SU-DHL-6 (cell line): Measurements from ENCODE around the gene SOX6.
"Not testable (repeated sequence)": the region's sequence is repeated elsewhere in the genome, so short reads cannot be mapped to it uniquely, and the experiment has no call there.

Experiments used
- H2AFZ ChIP-seq: fragments of 200-600 bp; sonication (generic); 2 replicates; pipeline ENCODE4 v1.6.1; 2014; ENCODE audit warnings: low read depth, mild to moderate bottlenecking, moderate library complexity, mixed read lengths, antibody characterized with exemption, low read length; ENCODE audit not compliant: severe bottlenecking
- H3F3A ChIP-seq: fragments of 200-600 bp; shearing (Covaris generic); 2 replicates; pipeline ENCODE4 v1.6.0; 2016; ENCODE audit warnings: antibody characterized with exemption, mild to moderate bottlenecking; ENCODE audit not compliant: insufficient read depth
- H3K27ac ChIP-seq: fragments of 200-600 bp; sonication (generic); 2 replicates; pipeline ENCODE4 v1.5.1; 2016; ENCODE audit warnings: low read depth, mild to moderate bottlenecking, low read length, moderate library complexity, mixed read lengths
- H3K27me3 ChIP-seq: fragments of 200-600 bp; sonication (generic), shearing (Covaris generic); 2 replicates; pipeline ENCODE4 v1.6.0; 2014; ENCODE audit warnings: mild to moderate bottlenecking, low read length
- H3K36me3 ChIP-seq: fragments of 200-600 bp; sonication (generic); 2 replicates; pipeline ENCODE4 v1.6.1; 2014; ENCODE audit warnings: mild to moderate bottlenecking, low read length, mixed read lengths
- H3K4me2 ChIP-seq: fragments of 300-600, 200-600 bp; shearing (Covaris generic), sonication (generic); 2 replicates; pipeline ENCODE4 v1.6.0; 2014; ENCODE audit warnings: low read length, low read depth, mild to moderate bottlenecking; ENCODE audit not compliant: poor library complexity, severe bottlenecking
- H3K4me3 ChIP-seq: fragments of 200-600 bp; sonication (generic); 2 replicates; pipeline ENCODE4 v1.5.1; 2014; ENCODE audit warnings: antibody characterized with exemption, low read length, mild to moderate bottlenecking, mixed read lengths; ENCODE audit not compliant: insufficient read depth, poor library complexity, severe bottlenecking
- H3K79me2 ChIP-seq: fragments of 200-600 bp; sonication (generic); 2 replicates; pipeline ENCODE4 v1.6.1; 2014; ENCODE audit warnings: mild to moderate bottlenecking, low read length, moderate library complexity; ENCODE audit not compliant: insufficient read depth
- H3K9ac ChIP-seq: fragments of 200-600 bp; sonication (generic); 2 replicates; pipeline ENCODE4 v1.7.0; 2014; ENCODE audit warnings: mild to moderate bottlenecking, low read length
- H3K9me2 ChIP-seq: fragments of 200-600 bp; sonication (generic); replicated peaks from 2 replicates; pipeline ENCODE4 v1.6.1; 2014; ENCODE audit warnings: low read length; ENCODE audit not compliant: insufficient read depth
- H3K9me3 ChIP-seq: fragments of 200-600 bp; sonication (generic); 2 replicates; pipeline ENCODE4 v1.6.1; 2014; ENCODE audit warnings: low read length, mixed read lengths; ENCODE audit not compliant: insufficient read depth
- H4K20me1 ChIP-seq: fragments of 200-600 bp; sonication (generic); 2 replicates; pipeline ENCODE4 v1.6.1; 2014; ENCODE audit warnings: low read depth, mild to moderate bottlenecking, antibody characterized with exemption, low read length, moderate library complexity, mixed read lengths
- CTCF ChIP-seq: fragments of 200-600 bp; sonication (generic); IDR thresholded peaks from one replicate; pipeline ENCODE4 v1.5.1; 2017; ENCODE audit warnings: antibody characterized with exemption, mild to moderate bottlenecking, low read length, moderate library complexity; ENCODE audit not compliant: insufficient read depth, poor library complexity, severe bottlenecking
- EZH2phosphoT487 ChIP-seq: fragments of 200-600 bp; sonication (generic), shearing (Covaris generic); conservative IDR thresholded peaks from 2 replicates; pipeline ENCODE4 v1.6.1; 2018; ENCODE audit warnings: mild to moderate bottlenecking, antibody characterized with exemption, low read length, moderate library complexity, mixed read lengths

The SOX6 gene

DNA sequence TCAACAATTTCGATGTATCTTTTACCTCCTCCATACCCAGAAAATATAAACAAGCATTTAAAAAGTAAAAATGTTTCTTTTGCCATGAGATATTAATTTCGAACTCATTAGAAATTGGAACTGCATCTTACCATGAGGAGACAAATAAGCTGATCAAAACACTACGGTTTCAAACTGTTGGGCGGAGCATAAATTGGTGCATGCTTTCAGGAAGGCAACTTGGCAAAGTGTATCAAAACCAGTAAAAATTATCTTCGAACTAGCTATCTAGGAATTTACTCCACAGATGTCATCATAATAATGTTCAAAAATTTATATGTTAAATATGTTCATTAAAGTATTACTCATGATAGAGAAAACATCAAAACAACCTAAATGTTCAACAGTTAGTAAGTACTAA lies 21.4 kb upstream of the SOX6 start:
- no peak for TF ChIP-seq EZH2phosphoT487
- no peak for TF ChIP-seq CTCF

GRCh38 chr11:16375664-16376063 lies 19.3 kb upstream of the SOX6 start:
- not testable (repeated sequence) for H3K4me3 ChIP-seq, H2AFZ ChIP-seq, H3K36me3 ChIP-seq, H4K20me1 ChIP-seq, H3K9me2 ChIP-seq, H3K79me2 ChIP-seq, H3F3A ChIP-seq, H3K27me3 ChIP-seq, H3K27ac ChIP-seq, H3K9ac ChIP-seq, H3K9me3 ChIP-seq, H3K4me2 ChIP-seq

More for the DNA sequence above, 21.4 kb upstream of the SOX6 start:
- Histone ChIP-seq H3K9ac (no peak overlapping the region), H3F3A (no peaks in the 10 kb centered on the region), H3K36me3 (no peaks in the 10 kb centered on the region), H2AFZ (no peak overlapping the region), H3K4me3 (no peak overlapping the region), H4K20me1 (no peaks in the 10 kb centered on the region; the same call in 1 of the 2 replicates), H3K27ac (no peak overlapping the region), H3K9me2 (no peaks in the 10 kb centered on the region), H3K4me2 (no peak overlapping the region), H3K27me3 (no peaks in the 10 kb centered on the region), H3K9me3 (no peaks in the 10 kb centered on the region), H3K79me2 (no peaks in the 10 kb centered on the region)

DNA sequence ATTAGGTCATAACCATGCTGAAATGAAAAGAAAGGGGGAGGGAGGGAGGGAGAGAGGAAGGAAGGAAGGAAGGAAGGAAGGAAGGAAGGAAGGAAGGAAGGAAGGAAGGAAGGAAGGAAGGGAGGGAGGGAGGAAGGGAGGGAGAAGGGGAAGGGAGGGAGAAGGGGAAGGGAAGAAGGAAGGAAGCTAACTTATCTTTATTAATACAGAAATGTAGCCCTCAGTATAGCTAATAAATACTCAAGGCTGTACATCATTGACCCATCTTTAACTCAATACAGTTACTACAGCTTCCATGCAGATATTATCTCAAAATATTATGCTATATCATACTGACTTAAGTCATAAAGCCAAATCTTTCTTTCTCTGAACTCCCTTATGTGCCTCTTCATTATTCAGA lies 17.4 kb upstream of the SOX6 start:
- no peaks in the 10 kb centered on the region for H3K9me3 ChIP-seq
- H3K36me3 ChIP-seq = no peaks in the 10 kb centered on the region
- no peaks in the 10 kb centered on the region for H3K27me3 ChIP-seq
- H3K79me2 ChIP-seq = no peaks in the 10 kb centered on the region
- H3K4me2 ChIP-seq = no peak overlapping the region
- TF ChIP-seq EZH2phosphoT487 (no peak), CTCF (no peak)
- H3K9ac ChIP-seq = no peak overlapping the region
- H4K20me1 ChIP-seq = no peaks in the 10 kb centered on the region
- H3K27ac ChIP-seq = no peak overlapping the region
- no peak overlapping the region for H2AFZ ChIP-seq
- no peaks in the 10 kb centered on the region for H3K9me2 ChIP-seq
- H3F3A ChIP-seq = no peaks in the 10 kb centered on the region
- no peak overlapping the region for H3K4me3 ChIP-seq

GRCh38 chr11:16372355-16372754 lies 16.0 kb upstream of the SOX6 start:
- H3K4me3 ChIP-seq = no peak overlapping the region
- no peaks in the 10 kb centered on the region for H3K9me2 ChIP-seq
- H3K9me3 ChIP-seq = no peaks in the 10 kb centered on the region
- H4K20me1 ChIP-seq = no peaks in the 10 kb centered on the region
- no peaks in the 10 kb centered on the region for H3K27me3 ChIP-seq
- H3K4me2 ChIP-seq = no peak overlapping the region
- TF ChIP-seq EZH2phosphoT487 = no peak
- TF ChIP-seq CTCF = no peak
- H3F3A ChIP-seq = no peaks in the 10 kb centered on the region
- H2AFZ ChIP-seq = no peak overlapping the region
- no peaks in the 10 kb centered on the region for H3K79me2 ChIP-seq
- H3K9ac ChIP-seq = no peak overlapping the region
- no peak overlapping the region for H3K27ac ChIP-seq
- H3K36me3 ChIP-seq = no peaks in the 10 kb centered on the region
